Endometrial microvascular endothelial cells (primary cell): ENCODE measurements around the gene CEP192. TPM values are rescaled to one million over a fixed set of nuclear protein-coding genes. Genes with fewer than 3 reads are reported as not detected.

ENCODE experiments used
- in situ Hi-C: cut with HindIII; loops from 2 replicates; pipeline ENCODE4 v1.10.0; 2017; ENCODE audit warnings: low sequenced_read_pairs, low pct_unique_long_range_greater_than_20kb; ENCODE audit errors: inconsistent ontology term
- total RNA-seq: library from RNA; depleted of rRNA; stranded (reverse); fragments of >200 nt; gene quantifications from one replicate; pipeline ENCODE4 v1.2.3, GENCODE V29; 2015; ENCODE audit errors: inconsistent ontology term

The CEP192 gene
- total RNA-seq, 1 donor from 2014 or later = 21.0 TPM

- in situ Hi-C loops = no loop called here
Measured at GRCh38 chr18:13017247-13017875, 26.2 kb downstream of the CEP192 start.

- in situ Hi-C loops = no loop called here
Measured at GRCh38 chr18:13018374-13018773, 27.2 kb downstream of the CEP192 start.

- in situ Hi-C loops = no loop called here
Measured at GRCh38 chr18:13019301-13019700, 28.1 kb downstream of the CEP192 start.

GRCh38 chr18:13022644-13023043, 31.5 kb downstream of the CEP192 start:
- in situ Hi-C loops = no loop called here

GRCh38 chr18:13025233-13025632, 34.1 kb downstream of the CEP192 start:
- in situ Hi-C loops = no loop called here

- in situ Hi-C loops = no loop called here
Measured at GRCh38 chr18:13026583-13027270, 35.6 kb downstream of the CEP192 start.

GRCh38 chr18:13028869-13029268, 37.7 kb downstream of the CEP192 start:
- in situ Hi-C loops = no loop called here

- in situ Hi-C loops = no loop called here
Measured at GRCh38 chr18:13032173-13032572, 41.0 kb downstream of the CEP192 start.

- in situ Hi-C loops = no loop called here
Measured at GRCh38 chr18:13035249-13035914, 44.2 kb downstream of the CEP192 start.

- in situ Hi-C loops = no loop called here
Measured at GRCh38 chr18:13036622-13037320, 45.6 kb downstream of the CEP192 start.

GRCh38 chr18:13039806-13040205, 48.6 kb downstream of the CEP192 start:
- in situ Hi-C loops = no loop called here

GRCh38 chr18:13043066-13043465, 51.9 kb downstream of the CEP192 start:
- in situ Hi-C loops = no loop called here

- in situ Hi-C loops = no loop called here
Measured at GRCh38 chr18:13048061-13048595, 57.0 kb downstream of the CEP192 start.

- in situ Hi-C loops = no loop called here
Measured at GRCh38 chr18:13051159-13051558, 60.0 kb downstream of the CEP192 start.

- in situ Hi-C loops = no loop called here
Measured at GRCh38 chr18:13051950-13052349, 60.8 kb downstream of the CEP192 start.

GRCh38 chr18:13054336-13054735, 63.2 kb downstream of the CEP192 start:
- in situ Hi-C loops = no loop called here

- in situ Hi-C loops = no loop called here
Measured at GRCh38 chr18:13061630-13062189, 70.5 kb downstream of the CEP192 start.

- in situ Hi-C loops = no loop called here
Measured at GRCh38 chr18:13067124-13067523, 76.0 kb downstream of the CEP192 start.

GRCh38 chr18:13067966-13068365, 76.8 kb downstream of the CEP192 start:
- in situ Hi-C loops = no loop called here
